GM23248 (cell line): ENCODE measurements around the gene TRAPPC2L. TPM values are rescaled to one million over a fixed set of nuclear protein-coding genes. Genes with fewer than 3 reads are reported as not detected.

Experiments
- DNase-seq: peaks from one replicate; pipeline ENCODE4 v3.0.0-alpha.2; 2015
- H2AFZ ChIP-seq: fragments of 200-600 bp; sonication (generic); 2 replicates; pipeline ENCODE4 v1.6.1; 2016; ENCODE audit warnings: antibody characterized with exemption
- H3F3A ChIP-seq: fragments of 200-600 bp; sonication (generic); 2 replicates; pipeline ENCODE4 v1.6.1; 2016; ENCODE audit warnings: mild to moderate bottlenecking, antibody characterized with exemption, mixed run types; ENCODE audit not compliant: insufficient read depth
- H3K27ac ChIP-seq: fragments of 200-600 bp; sonication (generic); 2 replicates; pipeline ENCODE4 v1.5.1; 2016; ENCODE audit warnings: mild to moderate bottlenecking
- H3K27me3 ChIP-seq: fragments of 200-600 bp; sonication (generic); replicated peaks from 2 replicates; pipeline ENCODE4 v1.6.1; 2016; ENCODE audit warnings: mild to moderate bottlenecking; ENCODE audit not compliant: insufficient read depth
- H3K36me3 ChIP-seq: fragments of 200-600 bp; sonication (generic); 2 replicates; pipeline ENCODE4 v1.6.1; 2016; ENCODE audit warnings: low read depth, mild to moderate bottlenecking
- H3K4me1 ChIP-seq: fragments of 200-600 bp; sonication (generic); 2 replicates; pipeline ENCODE4 v1.6.1; 2016; ENCODE audit warnings: mild to moderate bottlenecking; ENCODE audit not compliant: insufficient read depth
- H3K4me2 ChIP-seq: fragments of 200-600 bp; sonication (generic); one replicate; pipeline ENCODE4 v1.6.1; 2016; ENCODE audit warnings: mild to moderate bottlenecking; ENCODE audit not compliant: unreplicated experiment
- H3K4me3 ChIP-seq: fragments of 200-600 bp; sonication (generic); 2 replicates; pipeline ENCODE4 v1.5.1; 2016; ENCODE audit warnings: mild to moderate bottlenecking
- H3K79me2 ChIP-seq: fragments of 200-600 bp; sonication (generic); 2 replicates; pipeline ENCODE4 v1.6.1; 2016; ENCODE audit warnings: mild to moderate bottlenecking; ENCODE audit not compliant: insufficient read depth
- H3K9ac ChIP-seq: fragments of 200-600 bp; sonication (generic); 2 replicates; pipeline ENCODE4 v1.6.1; 2016; ENCODE audit warnings: mild to moderate bottlenecking
- H3K9me2 ChIP-seq: fragments of 200-600 bp; sonication (generic); 2 replicates; pipeline ENCODE4 v1.6.1; 2016; ENCODE audit warnings: mixed run types, mild to moderate bottlenecking, moderate library complexity; ENCODE audit not compliant: insufficient read depth
- H3K9me3 ChIP-seq: fragments of 200-600 bp; sonication (generic); one replicate; pipeline ENCODE4 v1.6.1; 2017; ENCODE audit warnings: low read depth
- H4K20me1 ChIP-seq: fragments of 200-600 bp; sonication (generic); 2 replicates; pipeline ENCODE4 v1.6.0; 2016; ENCODE audit not compliant: insufficient read depth
- EZH2 ChIP-seq: fragments of 200-600 bp; sonication (generic); IDR thresholded peaks from 2 replicates; pipeline ENCODE4 v1.6.1; 2018; ENCODE audit warnings: antibody characterized with exemption, mild to moderate bottlenecking; ENCODE audit not compliant: insufficient read depth, poor library complexity, severe bottlenecking
- EZH2phosphoT487 ChIP-seq: fragments of 200-600 bp; sonication (generic); IDR thresholded peaks from 2 replicates; pipeline ENCODE4 v1.6.1; 2018; ENCODE audit warnings: antibody characterized with exemption, moderate library complexity, mild to moderate bottlenecking, low read depth; ENCODE audit not compliant: insufficient read depth
- WGBS, 2 experiments: methylation state at CpG; one replicate each; pipeline ENCODE4 v1.1.6; 2015 to 2017; ENCODE audit warnings: low lambda C conversion rate in 2 of 2, low coverage in 1 of 2; ENCODE audit errors: missing lambda C conversion rate in 2 of 2; 5-methylcytosine and 5-hydroxymethylcytosine counted together
- in situ Hi-C: fragments of 300-500 bp; cut with MboI; formaldehyde crosslinking; loops from 2 replicates; pipeline ENCODE4 v1.15.0; 2020
- polyA plus RNA-seq: library from polyadenylated mRNA; unstranded; fragments of >200 nt; fragmentation: Nextera tagmentation; extraction: Ambion mirVana; gene quantifications from 2 replicates; pipeline ENCODE4 v1.2.1, GENCODE V29; 2016
- total RNA-seq: library from RNA; depleted of rRNA; stranded (reverse); fragments of >200 nt; shearing (Covaris generic); gene quantifications from 2 replicates; pipeline ENCODE4 v1.2.3, GENCODE V29; 2014

The TRAPPC2L gene
- total and polyA plus RNA-seq, 2 experiments from 2014 or later, result 18.7 to 83.2 TPM

DNA sequence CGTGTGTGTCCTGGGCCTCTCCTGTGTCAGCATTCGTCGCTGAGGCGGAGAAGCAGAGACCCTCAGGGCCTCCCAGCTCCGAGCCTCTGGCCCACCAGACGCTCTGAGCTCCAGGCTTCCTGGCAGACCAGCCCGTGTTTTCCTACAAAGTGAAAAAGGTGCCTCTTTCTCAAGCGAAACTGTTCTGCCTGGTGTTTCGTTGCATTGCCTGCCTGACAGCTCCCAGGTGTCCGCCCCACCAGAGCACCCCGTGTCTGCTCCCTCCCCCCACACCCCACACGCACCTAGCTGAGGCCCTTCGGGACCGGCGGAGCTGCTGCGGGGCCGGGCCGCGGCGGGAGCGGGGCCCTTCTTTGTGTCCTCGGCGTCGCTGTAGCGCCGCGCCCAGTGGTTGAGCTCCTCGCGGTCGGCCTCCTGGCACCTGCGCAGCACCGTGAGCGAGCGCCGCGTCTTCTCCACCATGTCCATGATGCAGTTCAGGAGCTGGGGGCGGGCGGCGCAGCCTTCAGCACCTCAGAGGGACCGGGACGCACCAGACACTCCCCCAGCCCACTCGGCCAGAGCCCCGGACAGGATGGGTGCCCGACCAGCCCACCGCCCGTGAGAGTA is 24.2 kb downstream of the TRAPPC2L start:
- Histone ChIP-seq H3K4me2 (no peak overlapping the region), H3K36me3 (no peaks in the 10 kb centered on the region), H3K4me1 (no peaks in the 10 kb centered on the region), H3K27ac (no peak overlapping the region), H3K27me3 (no peaks in the 10 kb centered on the region), H3K4me3 (no peak overlapping the region), H3K9me2 (no peaks in the 10 kb centered on the region), H4K20me1 (no peaks in the 10 kb centered on the region), H2AFZ (no peak overlapping the region), H3F3A (no peaks in the 10 kb centered on the region), H3K79me2 (no peaks in the 10 kb centered on the region), H3K9ac (no peak overlapping the region), H3K9me3 (no peaks in the 10 kb centered on the region)
- TF ChIP-seq EZH2phosphoT487 (no peak), EZH2 (no peak)
- DNase-seq, result no peak
- in situ Hi-C loops, result no loop called here
- WGBS, 2 experiments, result 87 to 90% methylated on average over 36 to 41 of the region's 46 CpGs

GRCh38 chr16:88881675-88882357 is 24.9 kb downstream of the TRAPPC2L start:
- Histone ChIP-seq H2AFZ (no peak overlapping the region), H3K9ac (no peak overlapping the region), H3K79me2 (no peaks in the 10 kb centered on the region), H3K4me2 (no peak overlapping the region), H3K27me3 (no peaks in the 10 kb centered on the region), H3K4me1 (no peaks in the 10 kb centered on the region), H3F3A (no peaks in the 10 kb centered on the region), H3K9me2 (no peaks in the 10 kb centered on the region), H3K27ac (no peak overlapping the region), H3K36me3 (no peaks in the 10 kb centered on the region), H4K20me1 (no peaks in the 10 kb centered on the region), H3K4me3 (no peak overlapping the region), H3K9me3 (no peaks in the 10 kb centered on the region)
- 81% methylated on average over 24 to 27 of the region's 27 CpGs for WGBS, 2 experiments
- in situ Hi-C loops, result no loop called here
- no peak for TF ChIP-seq EZH2
- no peak for TF ChIP-seq EZH2phosphoT487
- DNase-seq, result no peak

DNA sequence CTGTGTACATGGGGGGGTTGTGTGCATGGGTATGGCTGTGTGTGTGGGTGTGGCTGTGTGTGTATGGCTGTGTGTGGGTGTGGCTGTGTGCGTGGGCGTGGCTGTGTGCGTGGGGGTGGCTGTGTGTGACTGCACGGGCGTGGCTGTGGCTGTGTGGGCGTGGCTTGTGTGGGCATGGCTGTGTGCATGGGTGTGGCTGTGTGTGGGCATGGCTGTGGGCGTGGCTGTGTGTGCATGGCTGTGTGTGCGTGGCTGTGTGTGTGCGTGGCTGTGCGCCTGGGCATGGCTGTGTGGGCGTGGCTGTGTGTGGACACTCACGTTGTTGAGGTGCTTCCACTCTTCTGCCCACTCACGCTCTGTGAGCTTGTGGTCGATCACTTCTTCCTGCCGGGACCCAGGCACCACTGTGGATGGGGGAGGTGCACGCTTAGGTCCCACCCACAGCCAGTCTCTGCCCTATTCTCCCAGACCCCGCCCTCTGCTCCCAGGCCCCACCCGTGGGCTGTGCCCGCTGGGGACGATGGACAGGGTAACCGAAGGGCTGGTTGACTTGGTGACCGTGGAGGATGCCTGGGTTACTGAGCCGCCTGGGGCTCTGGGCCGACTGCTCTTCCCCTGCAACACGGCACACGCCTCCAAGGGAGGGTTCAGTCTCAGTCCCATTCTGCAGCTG is 25.6 kb downstream of the TRAPPC2L start:
- no peaks in the 10 kb centered on the region for H3K27me3 ChIP-seq
- no peaks in the 10 kb centered on the region for H3K9me2 ChIP-seq
- no peaks in the 10 kb centered on the region for H3K4me1 ChIP-seq
- no peaks in the 10 kb centered on the region for H3K9me3 ChIP-seq
- no peak overlapping the region for H2AFZ ChIP-seq
- in situ Hi-C loops, result no loop called here
- no peak overlapping the region for H3K4me3 ChIP-seq
- no peak for TF ChIP-seq EZH2
- TF ChIP-seq EZH2phosphoT487, result no peak
- H3K4me2 ChIP-seq, result no peak overlapping the region
- H3K9ac ChIP-seq, result no peak overlapping the region
- WGBS, 2 experiments, result 71 to 73% methylated on average over 24 to 26 of the region's 26 CpGs
- no peak overlapping the region for H3K27ac ChIP-seq
- H3K79me2 ChIP-seq, result no peaks in the 10 kb centered on the region
- no peaks in the 10 kb centered on the region for H3K36me3 ChIP-seq
- no peak for DNase-seq
- no peaks in the 10 kb centered on the region for H4K20me1 ChIP-seq
- no peaks in the 10 kb centered on the region for H3F3A ChIP-seq

DNA sequence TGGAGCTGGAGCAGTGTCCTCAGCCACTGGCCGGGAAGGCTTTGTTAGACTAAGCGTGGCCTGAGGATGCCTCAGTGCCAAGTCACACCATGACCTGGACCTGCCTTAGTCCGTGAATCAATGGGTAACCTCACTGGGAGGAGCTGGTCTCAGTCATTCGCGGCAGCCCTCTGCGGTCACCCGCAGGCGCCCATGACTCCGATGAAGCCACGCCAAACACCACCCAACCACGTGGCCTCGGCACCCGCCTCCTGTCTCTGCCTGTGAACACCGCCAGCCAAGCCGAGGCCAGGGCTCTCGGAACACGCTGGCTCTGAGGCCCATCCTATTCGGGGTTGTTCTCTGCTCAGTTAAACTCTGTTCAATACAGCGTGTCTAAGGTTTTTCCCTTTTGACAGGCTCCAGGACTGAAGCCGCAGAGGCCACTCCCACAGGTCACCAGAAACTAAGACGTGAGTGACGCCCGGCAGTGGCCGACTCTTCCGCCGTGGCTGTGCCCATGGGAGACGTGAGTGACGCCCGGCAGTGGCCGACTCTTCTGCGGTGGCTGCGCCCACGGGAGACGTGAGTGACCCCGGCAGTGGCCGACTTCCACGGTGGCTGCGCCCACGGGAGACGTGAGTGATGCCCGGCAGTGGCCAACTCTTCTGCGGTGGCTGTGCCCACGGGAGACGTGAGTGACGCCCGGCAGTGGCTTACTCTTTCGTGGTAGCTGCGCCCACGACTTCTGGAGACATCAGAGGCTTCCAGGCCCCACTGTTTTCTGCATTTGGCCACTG is 26.4 kb downstream of the TRAPPC2L start:
- H3F3A ChIP-seq, result no peaks in the 10 kb centered on the region
- H4K20me1 ChIP-seq, result no peaks in the 10 kb centered on the region
- no peak for DNase-seq
- WGBS, 2 experiments, result 87 to 94% methylated on average over 35 to 49 of the region's 49 CpGs
- no peaks in the 10 kb centered on the region for H3K27me3 ChIP-seq
- TF ChIP-seq EZH2phosphoT487, result no peak
- no peak for TF ChIP-seq EZH2
- in situ Hi-C loops, result no loop called here
- no peak overlapping the region for H3K4me3 ChIP-seq
- no peak overlapping the region for H3K9ac ChIP-seq
- H3K9me2 ChIP-seq, result no peaks in the 10 kb centered on the region
- no peaks in the 10 kb centered on the region for H3K36me3 ChIP-seq
- no peak overlapping the region for H3K27ac ChIP-seq
- H3K4me1 ChIP-seq, result no peaks in the 10 kb centered on the region
- H3K79me2 ChIP-seq, result no peaks in the 10 kb centered on the region
- no peak overlapping the region for H3K4me2 ChIP-seq
- no peaks in the 10 kb centered on the region for H3K9me3 ChIP-seq
- H2AFZ ChIP-seq, result no peak overlapping the region
